Astrocyte of the spinal cord (primary cell): ENCODE results near the gene EPPIN.

ENCODE experiments used
- DNase-seq: peaks from one replicate; pipeline ENCODE4 v3.0.0; 2011; ENCODE audit warnings: low read depth, low spot score
- H3K4me3 ChIP-seq: 2 replicates; pipeline ENCODE4 v1.5.1; 2011; ENCODE audit warnings: low read depth, mild to moderate bottlenecking, low read length, moderate library complexity
- CTCF ChIP-seq: IDR thresholded peaks from 2 replicates; pipeline ENCODE4 v1.5.1; 2012; ENCODE audit warnings: low read depth, mild to moderate bottlenecking, low read length, inconsistent platforms
- in situ Hi-C: cut with HindIII; loops from 2 replicates; pipeline ENCODE4 v1.10.0; 2017; ENCODE audit warnings: low sequenced_read_pairs

EPPIN gene

GRCh38 chr20:45515147-45515913 is 31.9 kb downstream of the EPPIN start, which contains the start of gene SPINT3:
SPINT3 (minus strand) TSS chr20:45515622; CDS start chr20:45515608, 14 bp downstream.
- H3K4me3 ChIP-seq, result no peak within 1 kb of the TSS
- DNase-seq, result no peak
- in situ Hi-C loops, result no loop called here
- no peak for TF ChIP-seq CTCF

GRCh38 chr20:45510242-45510862 is 36.8 kb downstream of the EPPIN start:
- no peak for TF ChIP-seq CTCF
- H3K4me3 ChIP-seq, result no peak overlapping the region
- no peak for DNase-seq
- in situ Hi-C loops, result no loop called here

GRCh38 chr20:45509091-45509490 is 38.1 kb downstream of the EPPIN start:
- in situ Hi-C loops, result no loop called here
- no peak for DNase-seq
- no peak for TF ChIP-seq CTCF
- H3K4me3 ChIP-seq, result no peak overlapping the region

GRCh38 chr20:45508068-45508886 is 38.9 kb downstream of the EPPIN start:
- DNase-seq, result no peak
- no peak overlapping the region for H3K4me3 ChIP-seq
- in situ Hi-C loops, result no loop called here
- TF ChIP-seq CTCF, result no peak

- no peak for DNase-seq
- no peak overlapping the region for H3K4me3 ChIP-seq
- in situ Hi-C loops, result no loop called here
- no peak for TF ChIP-seq CTCF
Measured at GRCh38 chr20:45507011-45507820, 40.0 kb downstream of the EPPIN start.

GRCh38 chr20:45506398-45506797 is 40.8 kb downstream of the EPPIN start:
- in situ Hi-C loops, result no loop called here
- TF ChIP-seq CTCF, result no peak
- DNase-seq, result no peak
- H3K4me3 ChIP-seq, result no peak overlapping the region
